ENCODE measurements around the gene BNIPL.

BNIPL gene

GRCh38 chr1:151059109-151060006 is 23.0 kb downstream of the BNIPL start, which contains the start of gene CDC42SE1:
Gene CDC42SE1 (minus strand): TSS chr1:151059622. CDS start chr1:151055730, 3,892 bp downstream.
- DNase-seq = peak; percentile 52 to 79 (median 70)

- no peak for DNase-seq
These were observed 23.7 kb downstream of the BNIPL start, which contains the start of gene MLLT11 for GRCh38 chr1:151060007-151060656. Gene MLLT11 (plus strand): TSS chr1:151060397. CDS start chr1:151067225, 6,828 bp downstream.

- DNase-seq = no peak
These were observed 24.5 kb downstream of the BNIPL start for GRCh38 chr1:151060657-151061421.

GRCh38 chr1:151061704-151062103 is 25.3 kb downstream of the BNIPL start:
- DNase-seq = no peak

GRCh38 chr1:151062741-151063371 is 26.5 kb downstream of the BNIPL start:
- DNase-seq = no peak

- DNase-seq = no peak
These were observed 28.8 kb downstream of the BNIPL start for GRCh38 chr1:151065089-151065645.

- DNase-seq = no peak
These were observed 30.8 kb downstream of the BNIPL start for GRCh38 chr1:151067185-151067584.

GRCh38 chr1:151069103-151069486 is 32.7 kb downstream of the BNIPL start:
- DNase-seq = no peak

- peak; percentile 70 to 79 (median 75) for DNase-seq
These were observed 34.3 kb downstream of the BNIPL start, which contains the start of gene GABPB2 for GRCh38 chr1:151070474-151071276. Gene GABPB2 (plus strand): TSS chr1:151070761. CDS start chr1:151088190, 17,429 bp downstream.

GRCh38 chr1:151072224-151072623 is 35.8 kb downstream of the BNIPL start:
- no peak for DNase-seq

- DNase-seq = no peak
These were observed 49.7 kb downstream of the BNIPL start for GRCh38 chr1:151085953-151086559.

All from activated CD4-positive, CD25-positive, alpha-beta regulatory T cell (primary cell).